ENCODE data around the gene ZNF277. TPM values are rescaled to one million over a fixed set of nuclear protein-coding genes. Genes with fewer than 3 reads are reported as not detected.

Gene ZNF277
- total RNA-seq, 1 experiment from 2014 or later: 34.5 TPM

- DNase-seq (ENCODE audit: low read depth): no peak
Measured at GRCh38 chr7:112347088-112347487, 140.6 kb downstream of the ZNF277 start.

GRCh38 chr7:112350585-112350984 is 144.1 kb downstream of the ZNF277 start:
- DNase-seq (ENCODE audit: low read depth): no peak

GRCh38 chr7:112356596-112356995 is 150.1 kb downstream of the ZNF277 start:
- DNase-seq (ENCODE audit: low read depth): no peak

- no peak for DNase-seq (ENCODE audit: low read depth)
Measured at GRCh38 chr7:112357136-112357535, 150.6 kb downstream of the ZNF277 start.

- no peak for DNase-seq (ENCODE audit: low read depth)
Measured at GRCh38 chr7:112358513-112358912, 152.0 kb downstream of the ZNF277 start.

GRCh38 chr7:112359086-112359485 is 152.6 kb downstream of the ZNF277 start:
- no peak for DNase-seq (ENCODE audit: low read depth)

- DNase-seq (ENCODE audit: low read depth): no peak
Measured at GRCh38 chr7:112360681-112361080, 154.2 kb downstream of the ZNF277 start.

GRCh38 chr7:112361154-112361553 is 154.7 kb downstream of the ZNF277 start:
- peak; percentile 11 for DNase-seq (ENCODE audit: low read depth)

- no peak for DNase-seq (ENCODE audit: low read depth)
Measured at GRCh38 chr7:112362053-112362650, 155.7 kb downstream of the ZNF277 start.

GRCh38 chr7:112362731-112363131 is 156.2 kb downstream of the ZNF277 start:
- no peak for DNase-seq (ENCODE audit: low read depth)

- DNase-seq (ENCODE audit: low read depth): no peak
Measured at GRCh38 chr7:112364388-112364787, 157.9 kb downstream of the ZNF277 start.

GRCh38 chr7:112365551-112365950 is 159.1 kb downstream of the ZNF277 start:
- DNase-seq (ENCODE audit: low read depth): no peak

- no peak for DNase-seq (ENCODE audit: low read depth)
Measured at GRCh38 chr7:112366886-112367285, 160.4 kb downstream of the ZNF277 start.

- DNase-seq (ENCODE audit: low read depth): no peak
Measured at GRCh38 chr7:112370436-112370835, 163.9 kb downstream of the ZNF277 start.

GRCh38 chr7:112371701-112372100 is 165.2 kb downstream of the ZNF277 start:
- DNase-seq (ENCODE audit: low read depth): no peak

GRCh38 chr7:112372101-112372500 is 165.6 kb downstream of the ZNF277 start:
- DNase-seq (ENCODE audit: low read depth): no peak

- DNase-seq (ENCODE audit: low read depth): no peak
Measured at GRCh38 chr7:112377593-112377992, 171.1 kb downstream of the ZNF277 start.

- DNase-seq (ENCODE audit: low read depth): peak; percentile 38
Measured at GRCh38 chr7:112381311-112382091, 175.0 kb downstream of the ZNF277 start.

- DNase-seq (ENCODE audit: low read depth): peak; percentile 12
Measured at GRCh38 chr7:112383671-112384417, 177.3 kb downstream of the ZNF277 start.

GRCh38 chr7:112385516-112385915 is 179.0 kb downstream of the ZNF277 start:
- DNase-seq (ENCODE audit: low read depth): no peak

GRCh38 chr7:112386619-112387018 is 180.1 kb downstream of the ZNF277 start:
- no peak for DNase-seq (ENCODE audit: low read depth)

- no peak for DNase-seq (ENCODE audit: low read depth)
Measured at GRCh38 chr7:112390167-112390566, 183.7 kb downstream of the ZNF277 start.

All from RPMI7951 (cell line).